GM23248 (cell line): ENCODE data around the gene KRT31.
"Not testable (repeated sequence)": the region's sequence is repeated elsewhere in the genome, so short reads cannot be mapped to it uniquely, and the experiment has no call there.

Experiments
- EZH2 ChIP-seq: fragments of 200-600 bp; sonication (generic); IDR thresholded peaks from 2 replicates; pipeline ENCODE4 v1.6.1; 2018; ENCODE audit warnings: antibody characterized with exemption, mild to moderate bottlenecking; ENCODE audit not compliant: insufficient read depth, poor library complexity, severe bottlenecking
- EZH2phosphoT487 ChIP-seq: fragments of 200-600 bp; sonication (generic); IDR thresholded peaks from 2 replicates; pipeline ENCODE4 v1.6.1; 2018; ENCODE audit warnings: antibody characterized with exemption, moderate library complexity, mild to moderate bottlenecking, low read depth; ENCODE audit not compliant: insufficient read depth

- TF ChIP-seq EZH2, EZH2phosphoT487: not testable (repeated sequence)
Observed at GRCh38 chr17:41395044-41395443, 2.4 kb downstream of the KRT31 start.
